Astrocyte (in vitro differentiated cells and primary cell): ENCODE measurements around the gene HS6ST3. TPM values are rescaled to one million over a fixed set of nuclear protein-coding genes. Genes with fewer than 3 reads are reported as not detected.

Source experiments
- DNase-seq: peaks from one replicate; pipeline ENCODE4 v3.0.0-alpha.2; 2010; ENCODE audit warnings: low read depth
- FAIRE-seq: peaks from 2 replicates; lab custom pipeline; 2011; peaks lifted over from hg19 to GRCh38; lab: Jason Lieb, UNC
- H2AFZ ChIP-seq: 2 replicates; pipeline ENCODE4 v1.6.0; 2012; ENCODE audit warnings: low read depth, low read length, inconsistent platforms
- H3K27ac ChIP-seq: 2 replicates; pipeline ENCODE4 v1.5.1; 2011; ENCODE audit warnings: low read depth, low read length, inconsistent platforms
- H3K27me3 ChIP-seq: 2 replicates; pipeline ENCODE4 v1.6.0; 2011; ENCODE audit warnings: low read length, inconsistent platforms; ENCODE audit not compliant: insufficient read depth
- H3K36me3 ChIP-seq: 2 replicates; pipeline ENCODE4 v1.5.1; 2011; ENCODE audit warnings: low read length, inconsistent platforms; ENCODE audit not compliant: insufficient read depth
- H3K4me1 ChIP-seq: 2 replicates; pipeline ENCODE4 v1.5.1; 2011; ENCODE audit warnings: low read length, inconsistent platforms; ENCODE audit not compliant: insufficient read depth
- H3K4me2 ChIP-seq: 2 replicates; pipeline ENCODE4 v1.6.0; 2012; ENCODE audit warnings: low read length, inconsistent platforms
- H3K4me3 ChIP-seq: 2 replicates; pipeline ENCODE4 v1.5.1; 2011; ENCODE audit warnings: low read depth, mild to moderate bottlenecking, low read length, inconsistent platforms; ENCODE audit not compliant: insufficient read depth
- H3K79me2 ChIP-seq: 2 replicates; pipeline ENCODE4 v1.6.0; 2012; ENCODE audit warnings: mild to moderate bottlenecking, low read length, inconsistent platforms; ENCODE audit not compliant: insufficient read depth
- H3K9ac ChIP-seq: 2 replicates; pipeline ENCODE4 v1.6.0; 2012; ENCODE audit warnings: mild to moderate bottlenecking, low read length, inconsistent platforms
- H3K9me3 ChIP-seq: 2 replicates; pipeline ENCODE4 v1.5.1; 2012; ENCODE audit warnings: low read depth, mild to moderate bottlenecking, low read length, inconsistent platforms; ENCODE audit not compliant: insufficient read depth
- H4K20me1 ChIP-seq: 2 replicates; pipeline ENCODE4 v1.6.0; 2012; ENCODE audit warnings: low read length, inconsistent platforms; ENCODE audit not compliant: insufficient read depth
- H3K27ac Mint-ChIP-seq: one replicate; pipeline ENCODE4 v1.8.0; 2021; ENCODE audit warnings: mild to moderate bottlenecking, mixed read lengths; ENCODE audit not compliant: unreplicated experiment
- H3K27me3 Mint-ChIP-seq: one replicate; pipeline ENCODE4 v1.8.0; 2021; ENCODE audit warnings: low read depth, mixed read lengths; ENCODE audit not compliant: unreplicated experiment
- H3K36me3 Mint-ChIP-seq: one replicate; pipeline ENCODE4 v1.8.0; 2021; ENCODE audit warnings: low read depth, mixed read lengths; ENCODE audit not compliant: unreplicated experiment
- H3K4me1 Mint-ChIP-seq: one replicate; pipeline ENCODE4 v1.8.0; 2021; ENCODE audit warnings: low read depth, mixed read lengths; ENCODE audit not compliant: unreplicated experiment
- H3K4me3 Mint-ChIP-seq: one replicate; pipeline ENCODE4 v1.8.0; 2021; ENCODE audit warnings: mild to moderate bottlenecking, moderate library complexity, mixed read lengths; ENCODE audit not compliant: unreplicated experiment
- H3K9me3 Mint-ChIP-seq: one replicate; pipeline ENCODE4 v1.8.0; 2021; ENCODE audit warnings: mild to moderate bottlenecking, mixed read lengths; ENCODE audit not compliant: unreplicated experiment
- CTCF ChIP-seq: IDR thresholded peaks from 2 replicates; pipeline ENCODE4 v1.5.1; 2011; ENCODE audit warnings: low read depth, mild to moderate bottlenecking, inconsistent platforms, low read length, moderate library complexity; ENCODE audit not compliant: insufficient read depth
- EZH2 ChIP-seq: IDR thresholded peaks from 2 replicates; pipeline ENCODE4 v1.6.1; 2012; ENCODE audit warnings: mild to moderate bottlenecking, low read length, inconsistent platforms; ENCODE audit not compliant: insufficient read depth
- total RNA-seq: library from RNA; stranded (reverse); gene quantifications from 2 replicates; pipeline ENCODE4 v1.2.1, GENCODE V29; 2021

The HS6ST3 gene
- total RNA-seq, 1 donor from 2014 or later: 0.07 TPM

- Histone ChIP-seq H4K20me1 (no peaks in the 10 kb centered on the region), H3K27ac (no peak overlapping the region), H3K9ac (no peak overlapping the region), H3K4me3 (no peak overlapping the region), H3K9me3 (no peaks in the 10 kb centered on the region), H3K4me1 (no peaks in the 10 kb centered on the region), H3K36me3 (no peaks in the 10 kb centered on the region), H3K27me3 (no peaks in the 10 kb centered on the region), H3K79me2 (no peaks in the 10 kb centered on the region), H3K4me2 (no peak overlapping the region), H2AFZ (no peak overlapping the region)
- H3K4me1 Mint-ChIP-seq: no peaks in the 10 kb centered on the region
- no peaks in the 10 kb centered on the region for H3K9me3 Mint-ChIP-seq
- DNase-seq (no peak), FAIRE-seq (no peak)
- H3K4me3 Mint-ChIP-seq: no peak overlapping the region
- H3K36me3 Mint-ChIP-seq: no peaks in the 10 kb centered on the region
- H3K27me3 Mint-ChIP-seq: no peaks in the 10 kb centered on the region
- no peak overlapping the region for H3K27ac Mint-ChIP-seq
- TF ChIP-seq CTCF (no peak), EZH2 (no peak)
Observed at GRCh38 chr13:96216543-96216942, 126.6 kb downstream of the HS6ST3 start.

GRCh38 chr13:96218475-96218874, 128.6 kb downstream of the HS6ST3 start:
- no peaks in the 10 kb centered on the region for H3K4me1 Mint-ChIP-seq

More at GRCh38 chr13:96218475-96218874, 128.6 kb downstream of the HS6ST3 start:
- Mint-ChIP-seq H3K4me3 (no peak overlapping the region), H3K27ac (no peak overlapping the region), H3K27me3 (no peaks in the 10 kb centered on the region), H3K9me3 (no peaks in the 10 kb centered on the region), H3K36me3 (no peaks in the 10 kb centered on the region)
- FAIRE-seq (no peak), DNase-seq (peak; percentile 5)
- H3K9me3 ChIP-seq: no peaks in the 10 kb centered on the region
- no peaks in the 10 kb centered on the region for H3K4me1 ChIP-seq
- H2AFZ ChIP-seq: no peak overlapping the region
- no peaks in the 10 kb centered on the region for H3K79me2 ChIP-seq
- no peak overlapping the region for H3K4me2 ChIP-seq
- no peak overlapping the region for H3K9ac ChIP-seq
- TF ChIP-seq EZH2 (no peak), CTCF (no peak)
- H3K27me3 ChIP-seq: no peaks in the 10 kb centered on the region
- no peaks in the 10 kb centered on the region for H4K20me1 ChIP-seq
- H3K4me3 ChIP-seq: no peak overlapping the region
- no peaks in the 10 kb centered on the region for H3K36me3 ChIP-seq
- no peak overlapping the region for H3K27ac ChIP-seq
